KBM-7 (cell line): ENCODE data around the gene SIRPD.

Experiments
- DNase-seq: peaks from one replicate; pipeline ENCODE4 v3.0.0-alpha.2; 2015
- in situ Hi-C: fragments of 300-500 bp; cut with MboI; formaldehyde crosslinking; loops from 2 replicates; pipeline ENCODE4 v1.14.3; 2020; ENCODE audit warnings: low sequenced_read_pairs, low pct_unique_long_range_greater_than_20kb, mixed read lengths

Gene SIRPD

DNA sequence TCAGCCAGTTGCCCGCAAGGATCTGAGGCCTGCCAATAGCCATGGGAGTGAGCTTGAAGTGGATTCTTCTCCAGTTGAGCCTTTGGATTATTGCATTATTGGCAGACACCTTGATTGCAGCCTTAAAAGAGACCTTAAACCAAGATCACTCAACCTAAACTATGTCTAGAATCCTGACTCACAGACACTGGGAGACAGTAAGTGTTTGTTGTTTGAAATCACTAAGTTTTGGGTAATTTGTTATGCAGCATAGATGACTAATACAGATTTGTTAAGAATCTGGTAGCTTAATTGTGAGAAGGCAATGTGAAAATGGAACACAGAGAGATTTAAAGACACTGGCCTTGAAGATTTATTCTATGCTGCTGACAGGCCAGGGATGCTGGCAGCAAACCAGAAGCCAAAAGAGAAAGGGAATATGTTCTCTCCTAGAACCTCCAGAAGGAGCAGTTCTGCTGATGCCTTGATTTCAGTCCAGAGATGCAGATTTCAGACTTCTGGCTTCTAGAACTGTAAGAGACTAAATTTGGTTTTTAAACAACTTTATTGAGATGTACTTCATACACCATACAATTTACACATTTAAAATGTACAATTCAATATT lies 17.6 kb downstream of the SIRPD start:
- DNase-seq = no peak
- in situ Hi-C loops = no loop called here

GRCh38 chr20:1538655-1539054 lies 18.9 kb downstream of the SIRPD start:
- DNase-seq = no peak
- in situ Hi-C loops = no loop called here

DNA sequence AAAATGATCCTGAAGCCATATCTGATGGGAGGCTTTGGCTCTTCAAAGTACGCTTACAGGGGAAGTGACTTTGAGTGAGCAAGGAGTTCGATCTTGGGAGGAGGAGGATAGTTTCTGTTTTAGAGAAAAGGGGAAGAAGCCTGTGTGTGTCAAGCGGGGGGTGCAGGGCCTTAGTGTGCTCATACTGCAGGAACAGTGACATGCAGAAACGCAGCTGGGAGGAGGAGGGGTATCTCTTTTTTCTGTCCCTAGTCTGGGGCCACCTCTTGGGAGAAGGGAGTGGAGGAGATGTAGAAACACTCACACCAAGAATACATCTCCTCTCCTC lies 19.8 kb downstream of the SIRPD start:
- DNase-seq = peak; percentile 94
- in situ Hi-C loops = no loop called here

DNA sequence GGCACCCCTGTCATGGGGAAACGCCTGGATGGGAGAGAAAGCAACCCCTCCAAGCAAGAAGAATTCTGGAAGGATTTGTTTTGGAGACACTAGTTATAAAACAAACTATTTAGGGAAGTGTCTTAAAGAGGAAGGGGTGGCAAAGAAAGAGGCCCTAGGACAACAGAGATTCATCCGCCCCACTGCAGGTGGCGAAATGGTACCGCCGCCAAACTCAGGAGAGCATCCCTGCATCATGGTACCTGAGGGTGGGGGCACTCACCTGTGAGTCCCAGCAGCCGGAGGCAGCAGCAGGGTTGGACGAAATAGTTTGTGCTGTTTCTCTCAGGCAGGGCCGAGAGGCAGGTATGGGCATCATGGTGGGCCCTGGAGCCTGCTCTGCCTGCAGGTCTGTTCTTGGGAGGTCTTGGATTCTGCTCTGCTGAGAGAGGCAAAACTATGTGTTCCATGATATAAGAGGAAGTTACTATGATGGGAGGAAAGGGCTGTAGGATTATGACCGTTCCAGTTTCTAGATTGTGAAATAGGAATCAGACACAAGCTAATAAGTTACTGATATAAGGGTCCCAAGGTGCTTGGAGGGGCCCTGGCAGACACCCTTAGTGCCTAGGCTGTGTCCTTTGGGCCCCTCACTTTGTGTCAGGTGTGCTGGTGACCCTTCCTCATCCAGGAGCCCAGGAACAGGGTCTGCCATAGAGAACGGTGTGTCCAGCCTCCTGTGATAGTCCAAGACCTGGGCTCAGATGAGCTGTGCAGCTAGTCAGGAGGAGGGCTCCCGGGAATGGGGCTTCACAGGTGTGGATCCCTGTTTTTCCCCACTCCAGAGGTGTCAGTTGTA lies 20.4 kb downstream of the SIRPD start:
- peak; percentile 30 for DNase-seq
- in situ Hi-C loops = no loop called here

DNA sequence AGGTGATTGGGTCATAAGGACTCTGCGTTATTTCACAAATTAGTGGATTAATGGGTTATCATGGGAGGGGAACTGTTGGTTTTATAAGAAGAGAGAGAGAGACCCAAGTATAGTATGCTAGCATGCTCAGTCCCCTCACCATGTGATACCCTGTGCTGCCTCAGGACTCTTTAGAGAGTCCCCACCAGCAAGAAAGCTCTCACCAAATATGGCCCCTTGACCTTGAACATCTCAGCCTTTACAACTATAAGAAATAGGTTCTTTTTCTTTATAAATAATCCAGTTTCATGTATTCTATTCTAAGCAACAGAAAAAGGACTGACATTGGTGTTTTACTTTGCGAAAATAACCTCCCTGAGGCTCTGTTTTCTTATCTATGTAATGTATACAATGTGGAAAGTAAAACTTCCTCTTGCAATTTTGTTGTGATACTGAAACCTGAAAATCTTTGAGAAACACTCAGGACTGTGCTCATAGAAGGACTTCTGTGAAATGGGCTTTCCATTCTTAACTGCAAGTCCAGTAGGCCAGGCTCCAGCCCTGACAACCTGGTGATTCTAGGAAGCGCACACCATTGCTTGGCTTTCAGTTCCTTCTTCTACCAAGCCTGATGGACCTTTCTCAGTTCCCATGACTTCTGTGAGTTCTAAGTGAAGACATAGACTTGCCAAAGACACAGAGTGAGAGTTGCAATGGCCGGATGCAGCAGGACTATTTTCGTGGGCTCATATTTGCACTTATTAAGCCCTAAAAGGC lies 21.9 kb downstream of the SIRPD start:
- peak; percentile 4 for DNase-seq

DNA sequence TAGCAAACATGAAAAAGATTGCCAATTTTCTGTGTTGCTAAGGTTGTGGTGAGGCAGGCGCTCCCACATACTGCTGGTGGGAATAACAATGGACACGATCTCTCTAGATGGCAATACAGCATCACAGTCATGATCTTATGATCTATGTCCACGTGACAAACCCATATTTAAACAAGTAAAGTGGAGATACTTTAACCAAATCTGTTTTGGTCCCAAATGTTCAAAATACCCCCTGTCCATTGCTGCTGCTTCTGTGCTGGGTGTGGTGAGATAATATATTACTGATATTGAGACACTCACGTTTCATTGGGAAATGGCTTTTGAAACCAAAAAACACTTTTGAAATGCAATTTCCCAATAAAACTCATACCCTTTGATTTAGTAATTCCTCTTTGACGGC lies 23.0 kb downstream of the SIRPD start:
- in situ Hi-C loops = no loop called here

More for the DNA sequence above, 21.9 kb downstream of the SIRPD start:
- in situ Hi-C loops = no loop called here

GRCh38 chr20:1533059-1533458 lies 24.4 kb downstream of the SIRPD start:
- in situ Hi-C loops = no loop called here

More for the DNA sequence above, 23.0 kb downstream of the SIRPD start:
- no peak for DNase-seq

GRCh38 chr20:1528811-1529210 lies 28.7 kb downstream of the SIRPD start:
- no peak for DNase-seq
- in situ Hi-C loops = no loop called here

More at GRCh38 chr20:1533059-1533458, 24.4 kb downstream of the SIRPD start:
- DNase-seq = peak; percentile 37

DNA sequence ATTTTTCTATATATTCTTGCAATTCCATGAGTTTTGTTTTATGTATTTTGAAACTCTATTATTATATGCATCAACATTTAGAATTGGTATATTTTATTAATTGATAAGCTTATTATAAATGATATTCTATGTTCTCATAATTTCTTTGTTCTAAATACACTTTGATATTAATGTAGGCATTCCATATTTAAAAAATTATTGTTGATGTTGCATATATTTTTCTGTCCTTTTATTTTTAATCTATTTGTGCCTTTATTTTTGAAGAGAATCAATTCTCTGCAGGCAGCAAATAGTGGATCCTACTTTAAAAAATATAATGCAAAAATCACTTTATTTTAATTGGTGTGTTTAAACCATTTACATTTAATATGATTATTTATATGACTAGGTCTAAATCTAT lies 29.6 kb downstream of the SIRPD start:
- in situ Hi-C loops = no loop called here
- no peak for DNase-seq

GRCh38 chr20:1526896-1527295 lies 30.6 kb downstream of the SIRPD start:
- in situ Hi-C loops = no loop called here
- peak; percentile 8 for DNase-seq

DNA sequence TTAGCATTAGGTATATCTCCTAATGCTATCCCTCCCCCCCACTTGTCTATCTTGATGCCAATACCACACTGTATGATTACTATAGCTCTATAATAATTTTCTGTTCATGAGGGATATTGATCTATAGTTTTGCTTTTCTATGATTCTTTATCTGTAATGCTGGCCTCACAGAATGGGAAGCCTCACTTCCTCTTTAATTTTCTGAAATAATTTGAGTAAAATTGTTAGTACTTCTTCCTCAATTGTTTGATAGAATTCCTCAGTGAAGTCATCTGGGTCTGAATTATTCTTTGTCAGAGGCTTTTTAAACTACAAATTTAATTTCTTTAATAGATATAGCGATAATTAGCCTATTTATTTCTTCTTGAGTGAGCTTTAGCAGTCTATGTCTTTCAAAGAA lies 31.2 kb downstream of the SIRPD start:
- peak; percentile 8 for DNase-seq
- in situ Hi-C loops = no loop called here

DNA sequence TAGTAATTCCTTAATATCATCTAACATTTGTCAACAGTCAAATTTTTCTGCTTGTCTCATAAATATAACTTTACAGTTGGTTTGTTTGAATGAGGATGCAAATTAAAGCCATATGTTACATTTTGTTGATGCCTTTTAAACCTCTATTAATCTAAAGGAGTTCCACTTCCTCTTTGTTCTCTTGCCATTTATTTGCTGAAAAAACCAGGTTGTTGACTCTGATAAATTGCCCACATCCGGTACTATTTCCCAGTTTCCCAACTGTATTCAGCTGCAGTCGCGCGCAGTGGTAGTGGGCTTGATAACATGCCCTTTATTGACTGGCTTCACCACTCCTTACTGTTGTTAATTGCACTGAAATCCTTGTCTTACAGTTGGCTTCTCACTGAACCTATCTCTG lies 33.5 kb downstream of the SIRPD start:
- in situ Hi-C loops = no loop called here
- peak; percentile 92 for DNase-seq

GRCh38 chr20:1517010-1517409 lies 40.5 kb downstream of the SIRPD start:
- in situ Hi-C loops = no loop called here
- DNase-seq = no peak

DNA sequence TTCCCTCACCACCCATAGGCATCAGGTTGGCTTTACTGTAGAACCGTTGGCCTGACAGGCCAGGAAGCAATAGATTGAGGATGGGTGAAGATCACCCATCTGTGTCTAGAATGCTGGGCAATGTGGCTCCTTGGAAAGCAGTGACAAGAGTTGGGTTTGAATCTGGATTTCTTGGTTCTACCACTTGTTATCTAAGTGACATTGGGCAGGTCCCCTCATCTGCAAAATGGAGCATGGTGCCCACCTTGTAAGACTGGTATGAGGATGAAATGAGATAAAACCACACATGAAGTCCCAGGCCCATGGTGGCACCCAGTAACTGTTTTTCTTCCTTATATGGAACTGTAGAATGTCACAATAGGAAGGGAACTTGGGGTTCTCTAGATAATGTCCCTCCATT lies 43.7 kb downstream of the SIRPD start:
- in situ Hi-C loops = no loop called here
- DNase-seq = no peak

DNA sequence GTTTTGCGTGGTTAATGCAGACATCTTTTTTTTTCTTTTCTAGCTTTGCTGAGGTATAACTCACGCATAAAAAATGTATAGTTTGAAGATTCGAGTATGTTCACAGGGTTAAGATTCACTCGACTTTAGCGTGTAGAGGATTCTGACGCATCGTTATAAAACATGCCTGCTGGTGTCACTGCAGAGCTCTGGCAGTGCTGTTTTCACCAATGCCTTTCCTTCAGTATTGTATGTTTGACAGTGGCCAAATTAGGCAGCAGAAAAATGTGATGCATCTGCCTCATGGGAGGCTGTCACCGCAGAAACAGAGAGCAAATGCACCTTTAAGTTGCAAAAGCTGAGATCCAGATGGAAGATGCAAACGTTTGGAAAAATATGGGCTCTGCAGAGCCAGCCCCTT lies 48.3 kb downstream of the SIRPD start:
- in situ Hi-C loops = no loop called here
- DNase-seq = peak; percentile 55

GRCh38 chr20:1508574-1508973 lies 48.9 kb downstream of the SIRPD start:
- no peak for DNase-seq
- in situ Hi-C loops = no loop called here

DNA sequence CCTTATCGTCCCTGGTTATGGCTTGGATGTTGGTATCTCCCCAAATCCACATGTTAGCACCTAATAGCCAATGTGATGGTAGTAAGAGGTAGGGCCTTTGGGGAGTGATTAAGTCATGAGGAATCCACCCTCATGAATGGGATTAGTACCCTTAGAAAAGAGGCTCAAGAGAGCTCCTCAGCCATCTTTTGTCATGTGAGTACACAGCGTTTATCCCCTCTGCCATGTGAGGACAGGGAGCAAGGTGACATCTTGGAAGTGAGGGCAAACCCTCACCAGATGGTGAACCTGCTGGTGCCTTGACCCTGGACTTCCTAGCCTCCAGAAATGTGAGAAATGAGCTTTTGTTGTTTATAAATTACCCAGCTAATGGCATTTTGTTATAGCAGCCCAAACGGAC lies 50.2 kb downstream of the SIRPD start:
- in situ Hi-C loops = no loop called here
- no peak for DNase-seq

GRCh38 chr20:1505871-1506270 lies 51.6 kb downstream of the SIRPD start:
- no peak for DNase-seq
- in situ Hi-C loops = no loop called here

GRCh38 chr20:1505361-1505760 lies 52.1 kb downstream of the SIRPD start:
- in situ Hi-C loops = no loop called here
- DNase-seq = no peak

DNA sequence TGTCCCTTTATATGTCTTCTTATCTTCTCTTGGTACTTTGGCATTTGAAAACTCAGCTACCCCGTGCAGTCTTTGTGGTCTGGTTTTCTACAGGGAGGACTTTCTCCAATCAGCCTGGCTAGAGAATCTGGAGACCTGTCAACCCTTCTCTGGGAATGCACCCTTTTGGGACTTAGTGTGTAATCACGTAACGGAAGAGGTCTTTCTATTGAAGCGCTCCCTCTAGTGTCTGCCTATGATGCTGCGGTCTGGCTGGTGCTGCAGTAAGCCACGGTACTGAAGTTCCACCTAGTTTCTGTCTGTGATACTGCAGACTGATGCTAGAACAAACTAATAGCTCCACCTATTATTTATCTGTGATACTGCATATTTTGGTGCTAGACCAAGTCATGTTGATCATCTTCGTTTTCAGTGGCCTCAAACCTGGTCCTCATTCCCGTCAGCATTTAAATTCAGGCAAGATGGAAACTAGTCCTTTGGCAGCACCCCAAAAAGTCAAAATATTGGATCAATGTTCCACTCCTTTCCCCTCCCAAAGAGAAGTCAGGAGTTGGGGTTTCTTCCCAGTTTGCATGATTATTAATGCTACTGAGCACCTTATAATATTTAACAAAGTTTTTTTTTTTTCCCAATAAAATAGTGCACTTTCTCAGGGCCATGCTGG lies 53.8 kb downstream of the SIRPD start:
- in situ Hi-C loops = no loop called here
- DNase-seq = peak; percentile 91
